GM21423 (cell line): ENCODE results near the gene DIP2C.
A peak's percentile ranks its signal among the peaks of the same experiment; 100 is the strongest.
"Not testable (repeated sequence)": the region's sequence is repeated elsewhere in the genome, so short reads cannot be mapped to it uniquely, and the experiment has no call there.

Experiments used
- ATAC-seq: cut with Tn5 transposase; IDR thresholded peaks from one replicate; pipeline ENCODE4 v1.9.1; 2021; ENCODE audit warnings: mild to moderate bottlenecking, moderate library complexity; ENCODE audit not compliant: unreplicated experiment

DIP2C gene

GRCh38 chr10:324593-324992, 364.9 kb downstream of the DIP2C start:
- no peak for ATAC-seq

GRCh38 chr10:323651-324293, 365.7 kb downstream of the DIP2C start:
- peak; percentile 88 for ATAC-seq

- not testable (repeated sequence) for ATAC-seq
Observed at GRCh38 chr10:323046-323445, 366.4 kb downstream of the DIP2C start.

- ATAC-seq = no peak
Observed at GRCh38 chr10:320771-321170, 368.7 kb downstream of the DIP2C start.

- no peak for ATAC-seq
Observed at GRCh38 chr10:317926-318325, 371.5 kb downstream of the DIP2C start.

- ATAC-seq = peak; percentile 95
Observed at GRCh38 chr10:317271-317769, 372.1 kb downstream of the DIP2C start.

GRCh38 chr10:316390-316789, 373.1 kb downstream of the DIP2C start:
- ATAC-seq = no peak

- no peak for ATAC-seq
Observed at GRCh38 chr10:314871-315270, 374.6 kb downstream of the DIP2C start.

- ATAC-seq = no peak
Observed at GRCh38 chr10:314381-314780, 375.1 kb downstream of the DIP2C start.

GRCh38 chr10:311901-312665, 377.4 kb downstream of the DIP2C start:
- no peak for ATAC-seq

- ATAC-seq = no peak
Observed at GRCh38 chr10:310976-311639, 378.4 kb downstream of the DIP2C start.

GRCh38 chr10:310371-310770, 379.1 kb downstream of the DIP2C start:
- ATAC-seq = no peak

GRCh38 chr10:308572-309085, 380.8 kb downstream of the DIP2C start:
- ATAC-seq = no peak

GRCh38 chr10:308101-308500, 381.4 kb downstream of the DIP2C start:
- ATAC-seq = no peak

GRCh38 chr10:307659-308058, 381.8 kb downstream of the DIP2C start:
- ATAC-seq = no peak

- no peak for ATAC-seq
Observed at GRCh38 chr10:306675-307185, 382.7 kb downstream of the DIP2C start.

- no peak for ATAC-seq
Observed at GRCh38 chr10:306007-306674, 383.3 kb downstream of the DIP2C start.

- no peak for ATAC-seq
Observed at GRCh38 chr10:305034-305433, 384.4 kb downstream of the DIP2C start.

GRCh38 chr10:301536-301935, 387.9 kb downstream of the DIP2C start:
- no peak for ATAC-seq

GRCh38 chr10:300580-300979, 388.9 kb downstream of the DIP2C start:
- ATAC-seq = not testable (repeated sequence)

- ATAC-seq = no peak
Observed at GRCh38 chr10:299969-300368, 389.5 kb downstream of the DIP2C start.
